LNCaP clone FGC (cell line): ENCODE measurements around the gene PLSCR5.

Experiments used
- DNase-seq: peaks from one replicate; pipeline ENCODE4 v3.0.0-alpha.2; 2011; ENCODE audit warnings: low read depth
- H3K4me3 ChIP-seq: 2 replicates; pipeline ENCODE4 v1.5.1; 2011; ENCODE audit warnings: mild to moderate bottlenecking, low read depth, low read length, control low read depth
- CTCF ChIP-seq: IDR thresholded peaks from 2 replicates; pipeline ENCODE4 v1.5.1; 2012; ENCODE audit warnings: mild to moderate bottlenecking; ENCODE audit not compliant: control insufficient read depth, insufficient read depth; ENCODE audit errors: extremely low read depth

Gene PLSCR5

GRCh38 chr3:146558781-146559180, 46.4 kb downstream of the PLSCR5 start:
- no peak for DNase-seq
- H3K4me3 ChIP-seq, result no peak overlapping the region
- no peak for TF ChIP-seq CTCF

GRCh38 chr3:146557745-146558144, 47.4 kb downstream of the PLSCR5 start:
- TF ChIP-seq CTCF, result no peak
- no peak for DNase-seq

GRCh38 chr3:146555311-146555710, 49.8 kb downstream of the PLSCR5 start:
- H3K4me3 ChIP-seq, result no peak overlapping the region
- no peak for TF ChIP-seq CTCF
- DNase-seq, result no peak

More at GRCh38 chr3:146557745-146558144, 47.4 kb downstream of the PLSCR5 start:
- no peak overlapping the region for H3K4me3 ChIP-seq

- no peak for TF ChIP-seq CTCF
- DNase-seq, result no peak
- H3K4me3 ChIP-seq, result no peak overlapping the region
Observed at GRCh38 chr3:146554151-146554760, 50.9 kb downstream of the PLSCR5 start.

GRCh38 chr3:146550743-146551510, 54.2 kb downstream of the PLSCR5 start:
- no peak for DNase-seq

GRCh38 chr3:146550070-146550615, 55.0 kb downstream of the PLSCR5 start:
- no peak for TF ChIP-seq CTCF
- no peak overlapping the region for H3K4me3 ChIP-seq
- no peak for DNase-seq

More at GRCh38 chr3:146550743-146551510, 54.2 kb downstream of the PLSCR5 start:
- no peak for TF ChIP-seq CTCF
- H3K4me3 ChIP-seq, result no peak overlapping the region
